ENCODE measurements around the gene BEGAIN.

Gene BEGAIN

DNA sequence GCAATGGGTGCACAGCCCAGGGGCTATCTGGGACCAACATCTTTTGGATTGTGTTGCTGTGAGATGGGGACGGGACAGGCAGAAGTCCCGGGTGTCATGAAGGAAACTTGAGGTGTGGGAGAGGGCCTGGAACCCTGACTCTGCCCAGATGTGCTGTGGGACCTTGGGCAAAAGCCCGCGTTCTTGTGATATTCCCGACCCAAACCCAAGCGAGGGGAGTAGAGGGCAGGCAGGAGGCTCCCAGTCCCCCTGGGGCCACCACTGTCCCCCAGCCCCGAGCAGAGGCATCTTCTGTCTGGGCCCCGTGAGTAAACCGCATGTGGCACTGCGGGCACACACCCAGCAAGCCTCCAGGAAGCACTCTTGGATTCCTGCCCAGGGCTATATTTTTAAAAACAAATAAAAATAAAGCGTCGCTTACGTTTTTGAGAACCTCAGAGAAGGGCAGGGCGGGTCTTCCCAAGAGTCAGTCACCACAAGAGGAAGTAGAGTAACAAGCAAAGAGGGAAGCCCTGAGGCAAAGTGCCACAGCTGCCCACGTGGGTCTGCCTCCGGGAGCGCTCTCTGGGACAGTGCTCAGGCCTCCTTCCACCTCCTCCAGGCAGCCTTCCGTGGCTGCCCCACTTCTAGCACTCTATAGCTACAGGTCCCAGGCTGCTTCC is 39.5 kb downstream of the BEGAIN start:
- H3K4ac ChIP-seq (ENCODE audit: low read length) = no peak overlapping the region
- peaks cover 0 to 6% of the 10 kb centered on the region in 2 donors for H3K36me3 ChIP-seq (replicated peaks in 1 of 2; ENCODE audit: control insufficient read depth in 2 of 2, insufficient read depth in 2 of 2, low read length in 2 of 2)
- DNase-seq (ENCODE audit: low spot score) = no peak
- no peak overlapping the region for H3K18ac ChIP-seq (ENCODE audit: low read length)
- no peak overlapping the region for H4K8ac ChIP-seq (ENCODE audit: low read depth, low read length)
- H3K79me1 ChIP-seq (ENCODE audit: low read depth, low read length) = peaks cover 2% of the 10 kb centered on the region
- no peak overlapping the region for H3K9ac ChIP-seq (ENCODE audit: low read depth, low read length, poor library complexity)
- H2BK120ac ChIP-seq (ENCODE audit: low read depth, low read length) = no peak overlapping the region
- H2AK5ac ChIP-seq (ENCODE audit: low read depth, low read length) = peak overlapping the region; percentile 25
- H3K4me2 ChIP-seq (ENCODE audit: insufficient read depth, low read length, poor library complexity, severe bottlenecking) = no peak overlapping the region
- no peak overlapping the region for H4K91ac ChIP-seq (ENCODE audit: low read depth, low read length, poor library complexity)
- H2BK15ac ChIP-seq (ENCODE audit: low read length) = peak overlapping the region; percentile 15
- no peak overlapping the region for H2AFZ ChIP-seq (ENCODE audit: low read length)
- peak overlapping the region; percentile 40 for H3K23ac ChIP-seq (ENCODE audit: low read depth, low read length, poor library complexity)
- peaks cover 4 to 11% of the 10 kb centered on the region in 2 donors for H3K4me1 ChIP-seq (ENCODE audit: control insufficient read depth in 2 of 2, insufficient read depth in 1 of 2, low read depth in 1 of 2, low read length in 2 of 2)
- no peaks in the 10 kb centered on the region for H3K9me3 ChIP-seq (replicated peaks in 1 of 2; ENCODE audit: control insufficient read depth in 2 of 2, insufficient read depth in 1 of 2, low read depth in 1 of 2, low read length in 2 of 2)
- WGBS, 2 donors (ENCODE audit: extremely low coverage in 2 of 2, insufficient read length in 2 of 2, insufficient replicate concordance in 1 of 2) = no CpG with 5 or more reads among the region's 18 CpGs
- no peak overlapping the region for H3K14ac ChIP-seq (ENCODE audit: low read length)
- no peak overlapping the region for H3K27ac ChIP-seq (replicated peaks; ENCODE audit: low read length)
- peaks cover 0 to 29% (median 9%) of the 10 kb centered on the region in 3 experiments for H3K27me3 ChIP-seq (ENCODE audit: control insufficient read depth in 3 of 3, insufficient read depth in 3 of 3, low read depth in 1 of 3, low read length in 3 of 3)
- H2BK12ac ChIP-seq (ENCODE audit: low read length) = no peak overlapping the region
- H3K4me3 ChIP-seq (ENCODE audit: low read length in 2 of 2) = no peak overlapping the region
- H2BK5ac ChIP-seq (ENCODE audit: low read length) = no peak overlapping the region

- no CpG with 5 or more reads among the region's 28 CpGs for WGBS, 2 donors (ENCODE audit: extremely low coverage in 2 of 2, insufficient read length in 2 of 2, insufficient replicate concordance in 1 of 2)
Measured at GRCh38 chr14:100546051-100546443, 41.2 kb downstream of the BEGAIN start.

DNA sequence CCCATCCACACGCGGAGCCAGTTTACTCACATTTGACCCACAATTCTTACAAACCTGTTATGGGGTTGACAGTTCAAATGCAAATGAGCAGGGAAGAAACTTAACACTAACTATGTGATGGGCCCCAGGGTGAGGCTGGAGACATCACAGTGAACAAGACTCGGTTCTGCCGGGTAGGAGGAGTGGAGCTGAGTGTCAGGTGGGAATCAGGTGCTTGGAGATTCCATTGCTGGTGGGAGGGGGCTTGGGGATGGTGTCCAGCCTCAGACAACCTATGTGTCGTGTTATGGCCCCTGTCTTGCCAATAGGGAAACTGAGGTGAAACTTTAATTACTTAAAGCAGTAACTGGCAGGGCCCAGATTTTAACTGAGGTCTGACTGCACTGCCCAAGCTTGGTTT is 41.9 kb downstream of the BEGAIN start:
- no peak overlapping the region for H3K9ac ChIP-seq (ENCODE audit: low read depth, low read length, poor library complexity)
- no peak overlapping the region for H2BK5ac ChIP-seq (ENCODE audit: low read length)
- H3K23ac ChIP-seq (ENCODE audit: low read depth, low read length, poor library complexity) = no peak overlapping the region
- H3K4me2 ChIP-seq (ENCODE audit: insufficient read depth, low read length, poor library complexity, severe bottlenecking) = no peak overlapping the region
- no peak overlapping the region for H3K4me3 ChIP-seq (ENCODE audit: low read length in 2 of 2)
- peaks cover 0 to 16% (median 9%) of the 10 kb centered on the region in 3 experiments for H3K27me3 ChIP-seq (ENCODE audit: control insufficient read depth in 3 of 3, insufficient read depth in 3 of 3, low read depth in 1 of 3, low read length in 3 of 3)
- H3K4ac ChIP-seq (ENCODE audit: low read length) = no peak overlapping the region
- H2AK5ac ChIP-seq (ENCODE audit: low read depth, low read length) = peak overlapping the region; percentile 3
- peaks cover 4 to 11% of the 10 kb centered on the region in 2 donors for H3K4me1 ChIP-seq (ENCODE audit: control insufficient read depth in 2 of 2, insufficient read depth in 1 of 2, low read depth in 1 of 2, low read length in 2 of 2)
- H2BK12ac ChIP-seq (ENCODE audit: low read length) = no peak overlapping the region
- no peak overlapping the region for H3K14ac ChIP-seq (ENCODE audit: low read length)
- H3K79me1 ChIP-seq (ENCODE audit: low read depth, low read length) = peaks cover 2% of the 10 kb centered on the region
- no peak overlapping the region for H3K27ac ChIP-seq (replicated peaks; ENCODE audit: low read length)
- H3K18ac ChIP-seq (ENCODE audit: low read length) = no peak overlapping the region
- peaks cover 0 to 6% of the 10 kb centered on the region in 2 donors for H3K36me3 ChIP-seq (replicated peaks in 1 of 2; ENCODE audit: control insufficient read depth in 2 of 2, insufficient read depth in 2 of 2, low read length in 2 of 2)
- WGBS, 2 donors (ENCODE audit: extremely low coverage in 2 of 2, insufficient read length in 2 of 2, insufficient replicate concordance in 1 of 2) = no CpG with 5 or more reads among the region's 5 CpGs
- no peak overlapping the region for H2BK120ac ChIP-seq (ENCODE audit: low read depth, low read length)
- no peak overlapping the region for H2BK15ac ChIP-seq (ENCODE audit: low read length)
- H3K9me3 ChIP-seq (replicated peaks in 1 of 2; ENCODE audit: control insufficient read depth in 2 of 2, insufficient read depth in 1 of 2, low read depth in 1 of 2, low read length in 2 of 2) = no peaks in the 10 kb centered on the region
- H4K8ac ChIP-seq (ENCODE audit: low read depth, low read length) = no peak overlapping the region
- H4K91ac ChIP-seq (ENCODE audit: low read depth, low read length, poor library complexity) = no peak overlapping the region
- H2AFZ ChIP-seq (ENCODE audit: low read length) = no peak overlapping the region
- DNase-seq (ENCODE audit: low spot score) = no peak

More at GRCh38 chr14:100546051-100546443, 41.2 kb downstream of the BEGAIN start:
- Histone ChIP-seq H3K4me2 (ENCODE audit: insufficient read depth, low read length, poor library complexity, severe bottlenecking) (no peak overlapping the region), H3K14ac (ENCODE audit: low read length) (no peak overlapping the region), H2AFZ (ENCODE audit: low read length) (no peak overlapping the region), H3K36me3 (replicated peaks in 1 of 2; ENCODE audit: control insufficient read depth in 2 of 2, insufficient read depth in 2 of 2, low read length in 2 of 2) (peaks cover 0 to 6% of the 10 kb centered on the region in 2 donors), H3K27ac (replicated peaks; ENCODE audit: low read length) (no peak overlapping the region), H2AK5ac (ENCODE audit: low read depth, low read length) (peak overlapping the region; percentile 3), H3K18ac (ENCODE audit: low read length) (no peak overlapping the region), H4K8ac (ENCODE audit: low read depth, low read length) (no peak overlapping the region), H3K23ac (ENCODE audit: low read depth, low read length, poor library complexity) (no peak overlapping the region), H3K27me3 (ENCODE audit: control insufficient read depth in 3 of 3, insufficient read depth in 3 of 3, low read depth in 1 of 3, low read length in 3 of 3) (peaks cover 0 to 21% (median 9%) of the 10 kb centered on the region in 3 experiments), H2BK120ac (ENCODE audit: low read depth, low read length) (no peak overlapping the region), H3K9me3 (replicated peaks in 1 of 2; ENCODE audit: control insufficient read depth in 2 of 2, insufficient read depth in 1 of 2, low read depth in 1 of 2, low read length in 2 of 2) (no peaks in the 10 kb centered on the region), H3K4me1 (ENCODE audit: control insufficient read depth in 2 of 2, insufficient read depth in 1 of 2, low read depth in 1 of 2, low read length in 2 of 2) (peaks cover 4 to 11% of the 10 kb centered on the region in 2 donors), H3K4ac (ENCODE audit: low read length) (no peak overlapping the region), H2BK12ac (ENCODE audit: low read length) (no peak overlapping the region), H3K4me3 (ENCODE audit: low read length in 2 of 2) (no peak overlapping the region), H2BK15ac (ENCODE audit: low read length) (no peak overlapping the region), H4K91ac (ENCODE audit: low read depth, low read length, poor library complexity) (no peak overlapping the region), H2BK5ac (ENCODE audit: low read length) (no peak overlapping the region), H3K79me1 (ENCODE audit: low read depth, low read length) (peaks cover 2% of the 10 kb centered on the region), H3K9ac (ENCODE audit: low read depth, low read length, poor library complexity) (no peak overlapping the region)
- no peak for DNase-seq (ENCODE audit: low spot score)

DNA sequence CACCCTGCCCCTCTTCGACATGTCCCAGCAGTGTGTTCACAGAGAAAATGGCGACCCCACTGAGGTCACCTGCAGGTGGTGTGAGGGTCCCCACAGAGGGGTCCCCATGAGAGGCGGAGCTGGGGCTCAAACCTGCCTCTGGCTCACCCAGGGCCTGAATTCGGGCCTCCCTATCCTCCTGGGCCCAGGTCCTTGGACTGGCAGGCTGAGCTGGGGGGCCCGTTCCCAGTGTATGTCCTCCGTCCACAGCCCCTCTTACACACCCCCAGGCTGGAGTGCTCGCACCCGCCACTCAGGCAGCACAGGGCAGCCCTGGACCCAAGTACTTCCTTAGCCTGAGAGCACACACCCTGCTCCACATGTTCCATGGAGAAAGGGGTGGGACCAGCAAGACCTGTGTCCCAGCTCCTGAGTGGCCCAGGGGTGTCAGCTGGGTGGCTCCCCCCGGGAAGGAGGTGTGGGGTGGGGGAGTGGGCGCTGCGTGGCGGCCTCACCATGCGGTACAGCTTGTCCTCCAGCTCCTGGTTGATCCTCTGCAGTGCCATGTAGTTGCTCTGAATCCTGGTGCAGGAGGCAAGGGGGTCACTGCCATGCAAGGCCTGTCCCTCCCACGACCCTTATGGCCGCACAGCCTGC is 42.6 kb downstream of the BEGAIN start:
- Histone ChIP-seq H2BK12ac (ENCODE audit: low read length) (peak overlapping the region; percentile 35), H2AFZ (ENCODE audit: low read length) (no peak overlapping the region), H4K91ac (ENCODE audit: low read depth, low read length, poor library complexity) (no peak overlapping the region), H3K27ac (replicated peaks; ENCODE audit: low read length) (no peak overlapping the region), H4K8ac (ENCODE audit: low read depth, low read length) (no peak overlapping the region), H3K4me1 (ENCODE audit: control insufficient read depth in 2 of 2, insufficient read depth in 1 of 2, low read depth in 1 of 2, low read length in 2 of 2) (peaks cover 4 to 11% of the 10 kb centered on the region in 2 donors), H3K23ac (ENCODE audit: low read depth, low read length, poor library complexity) (peak overlapping the region; percentile 62), H3K18ac (ENCODE audit: low read length) (peak overlapping the region; percentile 76), H3K79me1 (ENCODE audit: low read depth, low read length) (peaks cover 2% of the 10 kb centered on the region), H2BK15ac (ENCODE audit: low read length) (no peak overlapping the region), H3K9me3 (replicated peaks in 1 of 2; ENCODE audit: control insufficient read depth in 2 of 2, insufficient read depth in 1 of 2, low read depth in 1 of 2, low read length in 2 of 2) (no peaks in the 10 kb centered on the region), H3K27me3 (ENCODE audit: control insufficient read depth in 3 of 3, insufficient read depth in 3 of 3, low read depth in 1 of 3, low read length in 3 of 3) (peaks cover 0 to 11% (median 9%) of the 10 kb centered on the region in 3 experiments), H3K4ac (ENCODE audit: low read length) (no peak overlapping the region), H3K36me3 (replicated peaks in 1 of 2; ENCODE audit: control insufficient read depth in 2 of 2, insufficient read depth in 2 of 2, low read length in 2 of 2) (peaks cover 0 to 6% of the 10 kb centered on the region in 2 donors), H3K4me3 (ENCODE audit: low read length in 2 of 2) (no peak overlapping the region), H2BK5ac (ENCODE audit: low read length) (no peak overlapping the region), H3K4me2 (ENCODE audit: insufficient read depth, low read length, poor library complexity, severe bottlenecking) (no peak overlapping the region), H3K14ac (ENCODE audit: low read length) (no peak overlapping the region), H2BK120ac (ENCODE audit: low read depth, low read length) (no peak overlapping the region), H2AK5ac (ENCODE audit: low read depth, low read length) (peak overlapping the region; percentile 51), H3K9ac (ENCODE audit: low read depth, low read length, poor library complexity) (peak overlapping the region; percentile 25)
- WGBS, 2 donors (ENCODE audit: extremely low coverage in 2 of 2, insufficient read length in 2 of 2, insufficient replicate concordance in 1 of 2) = no CpG with 5 or more reads among the region's 15 CpGs
- no peak for DNase-seq (ENCODE audit: low spot score)

All from neuronal stem cell (in vitro differentiated cells).